GM23248 (cell line): Measurements from ENCODE around the gene HS3ST3B1. TPM values are rescaled to one million over a fixed set of nuclear protein-coding genes. Genes with fewer than 3 reads are reported as not detected.

Source experiments
- DNase-seq: peaks from one replicate; pipeline ENCODE4 v3.0.0-alpha.2; 2015
- H2AFZ ChIP-seq: fragments of 200-600 bp; sonication (generic); 2 replicates; pipeline ENCODE4 v1.6.1; 2016; ENCODE audit warnings: antibody characterized with exemption
- H3F3A ChIP-seq: fragments of 200-600 bp; sonication (generic); 2 replicates; pipeline ENCODE4 v1.6.1; 2016; ENCODE audit warnings: mild to moderate bottlenecking, antibody characterized with exemption, mixed run types; ENCODE audit not compliant: insufficient read depth
- H3K27ac ChIP-seq: fragments of 200-600 bp; sonication (generic); 2 replicates; pipeline ENCODE4 v1.5.1; 2016; ENCODE audit warnings: mild to moderate bottlenecking
- H3K27me3 ChIP-seq: fragments of 200-600 bp; sonication (generic); replicated peaks from 2 replicates; pipeline ENCODE4 v1.6.1; 2016; ENCODE audit warnings: mild to moderate bottlenecking; ENCODE audit not compliant: insufficient read depth
- H3K36me3 ChIP-seq: fragments of 200-600 bp; sonication (generic); 2 replicates; pipeline ENCODE4 v1.6.1; 2016; ENCODE audit warnings: low read depth, mild to moderate bottlenecking
- H3K4me1 ChIP-seq: fragments of 200-600 bp; sonication (generic); 2 replicates; pipeline ENCODE4 v1.6.1; 2016; ENCODE audit warnings: mild to moderate bottlenecking; ENCODE audit not compliant: insufficient read depth
- H3K4me2 ChIP-seq: fragments of 200-600 bp; sonication (generic); one replicate; pipeline ENCODE4 v1.6.1; 2016; ENCODE audit warnings: mild to moderate bottlenecking; ENCODE audit not compliant: unreplicated experiment
- H3K4me3 ChIP-seq: fragments of 200-600 bp; sonication (generic); 2 replicates; pipeline ENCODE4 v1.5.1; 2016; ENCODE audit warnings: mild to moderate bottlenecking
- H3K79me2 ChIP-seq: fragments of 200-600 bp; sonication (generic); 2 replicates; pipeline ENCODE4 v1.6.1; 2016; ENCODE audit warnings: mild to moderate bottlenecking; ENCODE audit not compliant: insufficient read depth
- H3K9ac ChIP-seq: fragments of 200-600 bp; sonication (generic); 2 replicates; pipeline ENCODE4 v1.6.1; 2016; ENCODE audit warnings: mild to moderate bottlenecking
- H3K9me2 ChIP-seq: fragments of 200-600 bp; sonication (generic); 2 replicates; pipeline ENCODE4 v1.6.1; 2016; ENCODE audit warnings: mixed run types, mild to moderate bottlenecking, moderate library complexity; ENCODE audit not compliant: insufficient read depth
- H3K9me3 ChIP-seq: fragments of 200-600 bp; sonication (generic); one replicate; pipeline ENCODE4 v1.6.1; 2017; ENCODE audit warnings: low read depth
- H4K20me1 ChIP-seq: fragments of 200-600 bp; sonication (generic); 2 replicates; pipeline ENCODE4 v1.6.0; 2016; ENCODE audit not compliant: insufficient read depth
- EZH2 ChIP-seq: fragments of 200-600 bp; sonication (generic); IDR thresholded peaks from 2 replicates; pipeline ENCODE4 v1.6.1; 2018; ENCODE audit warnings: antibody characterized with exemption, mild to moderate bottlenecking; ENCODE audit not compliant: insufficient read depth, poor library complexity, severe bottlenecking
- EZH2phosphoT487 ChIP-seq: fragments of 200-600 bp; sonication (generic); IDR thresholded peaks from 2 replicates; pipeline ENCODE4 v1.6.1; 2018; ENCODE audit warnings: antibody characterized with exemption, moderate library complexity, mild to moderate bottlenecking, low read depth; ENCODE audit not compliant: insufficient read depth
- WGBS, 2 experiments: methylation state at CpG; one replicate each; pipeline ENCODE4 v1.1.6; 2015 to 2017; ENCODE audit warnings: low lambda C conversion rate in 2 of 2, low coverage in 1 of 2; ENCODE audit errors: missing lambda C conversion rate in 2 of 2; 5-methylcytosine and 5-hydroxymethylcytosine counted together
- in situ Hi-C: fragments of 300-500 bp; cut with MboI; formaldehyde crosslinking; loops from 2 replicates; pipeline ENCODE4 v1.15.0; 2020
- polyA plus RNA-seq: library from polyadenylated mRNA; unstranded; fragments of >200 nt; fragmentation: Nextera tagmentation; extraction: Ambion mirVana; gene quantifications from 2 replicates; pipeline ENCODE4 v1.2.1, GENCODE V29; 2016
- total RNA-seq: library from RNA; depleted of rRNA; stranded (reverse); fragments of >200 nt; shearing (Covaris generic); gene quantifications from 2 replicates; pipeline ENCODE4 v1.2.3, GENCODE V29; 2014

The HS3ST3B1 gene
- total and polyA plus RNA-seq, 2 experiments from 2014 or later, result 37.6 to 41.9 TPM

GRCh38 chr17:14320098-14320497 lies 19.2 kb downstream of the HS3ST3B1 start:
- H2AFZ ChIP-seq, result no peak overlapping the region

DNA sequence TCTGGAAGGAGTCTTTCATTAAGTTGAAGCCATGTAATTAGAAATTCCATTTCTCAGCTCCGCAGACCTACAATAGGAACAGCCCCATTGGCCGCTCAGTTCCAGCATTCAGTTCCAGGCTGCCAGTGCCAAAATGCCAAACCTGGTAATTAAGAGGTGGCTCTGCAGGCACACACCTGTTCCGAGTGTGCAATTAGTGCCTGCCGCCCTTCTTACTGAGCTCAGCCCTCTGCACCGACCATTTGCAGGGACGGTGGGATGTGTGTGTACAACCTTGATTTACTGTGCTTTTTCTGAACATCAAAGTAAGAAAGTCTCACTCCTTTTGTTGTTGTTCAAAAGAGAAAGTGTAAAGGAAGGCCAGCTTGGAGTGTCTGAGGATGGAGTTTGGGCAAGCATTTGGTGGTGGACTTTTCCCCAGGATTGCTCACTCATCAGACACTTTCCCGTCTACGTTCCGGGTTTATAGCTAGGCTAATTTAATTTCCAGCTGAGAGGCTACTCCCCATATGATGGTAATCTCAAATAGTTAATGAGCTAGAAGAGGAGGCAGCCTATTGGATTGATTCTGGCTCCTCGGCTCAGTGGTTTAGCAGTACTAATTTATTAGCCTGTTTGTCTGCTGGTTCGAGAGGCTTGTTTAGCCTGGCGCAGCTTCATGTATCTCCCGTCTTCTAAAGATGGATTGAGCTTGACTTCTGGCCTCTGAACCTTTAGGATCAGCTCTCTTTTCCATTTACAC lies 20.0 kb downstream of the HS3ST3B1 start:
- H3K4me2 ChIP-seq, result no peak overlapping the region
- H3K4me1 ChIP-seq, result peaks cover 21% of the 10 kb centered on the region
- H3K79me2 ChIP-seq, result peaks cover 100% of the 10 kb centered on the region
- in situ Hi-C loops, result loop anchor here (10.0 to 25.0 kb wide), 2 partner anchors 604 to 841 kb away; no protein-coding TSS in a partner anchor
- no peak for DNase-seq
- H3K4me3 ChIP-seq, result no peak overlapping the region
- no peaks in the 10 kb centered on the region for H3K9me2 ChIP-seq
- no peak overlapping the region for H2AFZ ChIP-seq
- WGBS, 2 experiments, result 87 to 88% methylated on average over 13 of the region's 13 CpGs
- TF ChIP-seq EZH2 (no peak), EZH2phosphoT487 (no peak)
- H3K36me3 ChIP-seq, result peaks cover 5% of the 10 kb centered on the region; the same call in 1 of the 2 replicates
- H3K27ac ChIP-seq, result no peak overlapping the region
- no peaks in the 10 kb centered on the region for H3K27me3 ChIP-seq
- no peaks in the 10 kb centered on the region for H3K9me3 ChIP-seq
- H3F3A ChIP-seq, result peaks cover 26% of the 10 kb centered on the region
- H3K9ac ChIP-seq, result no peak overlapping the region
- H4K20me1 ChIP-seq, result peaks cover 13% of the 10 kb centered on the region; the same call in 1 of the 2 replicates

More at GRCh38 chr17:14320098-14320497, 19.2 kb downstream of the HS3ST3B1 start:
- Histone ChIP-seq H3K4me2 (no peak overlapping the region), H4K20me1 (peaks cover 13% of the 10 kb centered on the region; the same call in 1 of the 2 replicates), H3K27ac (no peak overlapping the region), H3F3A (peaks cover 26% of the 10 kb centered on the region), H3K36me3 (peaks cover 5% of the 10 kb centered on the region; the same call in 1 of the 2 replicates), H3K9me2 (no peaks in the 10 kb centered on the region), H3K4me1 (peaks cover 21% of the 10 kb centered on the region), H3K9me3 (no peaks in the 10 kb centered on the region), H3K4me3 (no peak overlapping the region), H3K27me3 (no peaks in the 10 kb centered on the region), H3K79me2 (peaks cover 100% of the 10 kb centered on the region), H3K9ac (no peak overlapping the region)
- TF ChIP-seq EZH2, result no peak
- no peak for TF ChIP-seq EZH2phosphoT487
- 96 to 99% methylated on average over 4 of the region's 4 CpGs for WGBS, 2 experiments
- in situ Hi-C loops, result loop anchor here (10.0 to 25.0 kb wide), 2 partner anchors 605 to 842 kb away; no protein-coding TSS in a partner anchor
- DNase-seq, result no peak

DNA sequence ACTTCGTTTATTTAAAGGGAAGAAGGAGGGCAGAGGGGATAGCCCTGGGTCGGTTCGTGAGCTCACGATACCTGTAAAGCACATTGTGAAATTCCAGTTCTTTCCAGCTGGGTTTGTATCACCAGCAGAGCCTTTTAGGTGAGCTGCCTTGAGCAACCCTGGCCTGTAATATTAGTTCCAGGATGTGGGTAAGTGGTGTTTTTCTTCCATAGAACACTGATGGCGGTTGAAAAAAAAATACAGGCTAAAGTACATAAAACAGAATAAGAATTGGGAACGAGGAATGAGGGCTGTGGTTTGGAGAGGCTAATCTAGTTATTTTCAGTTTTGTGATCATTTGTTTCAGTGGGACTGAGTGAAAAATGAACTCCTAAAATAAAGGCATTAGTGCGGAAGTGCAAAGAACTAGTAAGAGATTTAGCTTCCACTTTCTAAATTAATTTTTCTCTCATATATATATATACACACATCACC lies 20.6 kb downstream of the HS3ST3B1 start:
- Histone ChIP-seq H3K9me3 (no peaks in the 10 kb centered on the region), H3K4me1 (peaks cover 16% of the 10 kb centered on the region), H3K79me2 (peaks cover 100% of the 10 kb centered on the region), H3K27ac (no peak overlapping the region), H3K4me3 (no peak overlapping the region), H3K36me3 (0 out of 2 replicates have a peak, but pooled peaks cover 5% of the 10 kb centered on the region), H4K20me1 (peaks cover 8% of the 10 kb centered on the region; the same call in 1 of the 2 replicates), H3K4me2 (no peak overlapping the region), H3F3A (peaks cover 24% of the 10 kb centered on the region), H2AFZ (no peak overlapping the region), H3K27me3 (no peaks in the 10 kb centered on the region), H3K9ac (no peak overlapping the region), H3K9me2 (no peaks in the 10 kb centered on the region)
- TF ChIP-seq EZH2phosphoT487, result no peak
- TF ChIP-seq EZH2, result no peak
- WGBS, 2 experiments, result 90 to 94% methylated on average over 7 of the region's 7 CpGs
- in situ Hi-C loops, result loop anchor here (10.0 to 25.0 kb wide), 2 partner anchors 603 to 841 kb away; no protein-coding TSS in a partner anchor
- DNase-seq, result no peak

DNA sequence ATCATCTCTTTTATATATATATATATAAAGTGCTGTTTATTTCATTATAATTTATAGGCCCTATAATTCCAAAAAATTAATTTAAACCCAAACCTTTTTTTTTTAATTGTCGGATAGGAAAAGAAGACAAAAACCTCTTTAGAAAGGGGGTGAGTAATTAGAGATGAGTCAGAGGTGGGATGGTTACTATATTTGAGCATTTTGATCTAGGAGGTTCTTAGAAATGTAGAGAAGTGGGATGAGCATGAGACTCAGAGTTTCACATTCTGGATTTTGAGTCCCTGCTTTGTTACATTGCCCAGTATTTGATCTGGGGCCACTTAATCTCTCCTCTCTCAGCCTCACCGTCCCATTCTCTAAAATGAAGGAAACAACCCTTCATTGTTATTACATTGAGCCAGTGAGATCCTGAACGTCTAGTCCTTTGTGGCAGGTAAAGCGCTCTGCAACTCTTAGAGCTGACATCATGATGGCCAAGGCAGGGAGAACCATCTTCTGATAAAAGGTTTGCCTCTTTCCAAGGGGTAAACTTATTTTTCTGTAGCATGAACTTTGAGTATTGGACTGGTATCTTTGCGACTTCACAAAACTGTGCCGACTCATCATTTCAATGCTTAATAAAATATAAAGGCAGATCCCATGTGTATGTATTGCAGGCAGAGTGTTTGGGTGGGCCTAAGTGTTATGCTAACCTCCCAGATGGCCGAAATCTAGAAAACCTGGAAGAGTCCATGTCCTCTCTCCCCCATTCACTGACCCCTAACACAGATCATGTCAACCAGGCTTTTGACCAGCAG lies 21.3 kb downstream of the HS3ST3B1 start:
- TF ChIP-seq EZH2, result no peak
- no peak for TF ChIP-seq EZH2phosphoT487
- H3K27ac ChIP-seq, result no peak overlapping the region
- H3K9ac ChIP-seq, result no peak overlapping the region
- 89 to 91% methylated on average over 7 of the region's 7 CpGs for WGBS, 2 experiments
- H3K27me3 ChIP-seq, result no peaks in the 10 kb centered on the region
- H3K4me1 ChIP-seq, result peaks cover 15% of the 10 kb centered on the region
- DNase-seq, result peak; percentile 47
- in situ Hi-C loops, result loop anchor here (10.0 to 25.0 kb wide), 2 partner anchors 603 to 840 kb away; no protein-coding TSS in a partner anchor
- peaks cover 100% of the 10 kb centered on the region for H3K79me2 ChIP-seq
- H3F3A ChIP-seq, result peaks cover 27% of the 10 kb centered on the region
- H3K9me2 ChIP-seq, result no peaks in the 10 kb centered on the region
- peaks cover 6% of the 10 kb centered on the region; the same call in 1 of the 2 replicates for H4K20me1 ChIP-seq
- 0 out of 2 replicates have a peak, but pooled peaks cover under 1% of the 10 kb centered on the region for H3K36me3 ChIP-seq
- peak overlapping the region; percentile 25 for H3K4me2 ChIP-seq
- H3K4me3 ChIP-seq, result no peak overlapping the region
- H3K9me3 ChIP-seq, result no peaks in the 10 kb centered on the region
- H2AFZ ChIP-seq, result no peak overlapping the region
